ENCODE measurements around the gene RILPL2.
"Not testable (repeated sequence)": the region's sequence is repeated elsewhere in the genome, so short reads cannot be mapped to it uniquely, and the experiment has no call there.

The RILPL2 gene

GRCh38 chr12:123389560-123390351 is 46.7 kb downstream of the RILPL2 start:
- peak overlapping the region; percentile 77 for H3K4me3 ChIP-seq (ENCODE audit: low read depth, low read length)
- no peak for TF ChIP-seq CTCF (IDR thresholded peaks at IDR 0.05; ENCODE audit: borderline replicate concordance, insufficient read depth, low read depth, low read length)

- TF ChIP-seq CTCF (IDR thresholded peaks at IDR 0.05; ENCODE audit: borderline replicate concordance, insufficient read depth, low read depth, low read length) = no peak
- peak overlapping the region; percentile 77 for H3K4me3 ChIP-seq (ENCODE audit: low read depth, low read length)
These were observed 47.4 kb downstream of the RILPL2 start for GRCh38 chr12:123388951-123389559.

GRCh38 chr12:123388177-123388950 is 48.1 kb downstream of the RILPL2 start:
- TF ChIP-seq CTCF (IDR thresholded peaks at IDR 0.05; ENCODE audit: borderline replicate concordance, insufficient read depth, low read depth, low read length) = no peak
- H3K4me3 ChIP-seq (ENCODE audit: low read depth, low read length) = peak overlapping the region; percentile 77

GRCh38 chr12:123387508-123388176 is 48.8 kb downstream of the RILPL2 start:
- peak overlapping the region; percentile 77 for H3K4me3 ChIP-seq (ENCODE audit: low read depth, low read length)
- TF ChIP-seq CTCF (IDR thresholded peaks at IDR 0.05; ENCODE audit: borderline replicate concordance, insufficient read depth, low read depth, low read length) = no peak

GRCh38 chr12:123385536-123385935 is 50.9 kb downstream of the RILPL2 start:
- H3K4me3 ChIP-seq (ENCODE audit: low read depth, low read length) = not testable (repeated sequence)

- no peak for TF ChIP-seq CTCF (IDR thresholded peaks at IDR 0.05; ENCODE audit: borderline replicate concordance, insufficient read depth, low read depth, low read length)
- peak overlapping the region; percentile 86 for H3K4me3 ChIP-seq (ENCODE audit: low read depth, low read length)
These were observed 51.5 kb downstream of the RILPL2 start for GRCh38 chr12:123384994-123385376.
